HCT116 (cell line): ENCODE data around the gene VCAM1. TPM values are rescaled to one million over a fixed set of nuclear protein-coding genes. Genes with fewer than 3 reads are reported as not detected.

Experiments
- ATAC-seq: fragments of 200-7000 bp; cut with Tn5 transposase; 2 replicates; pipeline ENCODE4 v1.9.1; 2020; ENCODE audit warnings: mild to moderate bottlenecking, moderate library complexity
- BruUV-seq: library from RNA; stranded (reverse); fragments of 400-500 nt; replicated peaks from 2 replicates; lab custom pipeline; 2021; lab: Mats Ljungman, UMichigan
- CTCF ChIA-PET: fragments of 300-600 bp; sonication (Branson Sonifier 250); formaldehyde crosslinking; loops from one replicate; lab custom pipeline; 2021; ENCODE audit warnings: antibody characterized with exemption; lab: Charles Lee
- POLR2A ChIA-PET: fragments of 300-600, 350-600 bp; sonication (Branson Sonifier 250); formaldehyde crosslinking; loops from one replicate; lab custom pipeline; 2021; ENCODE audit warnings: antibody characterized with exemption; lab: Charles Lee
- RAD21 ChIA-PET, 2 experiments: fragments of 300-600 bp; sonication (Branson Sonifier 250); formaldehyde crosslinking; loops; one replicate each; lab custom pipeline; 2023; ENCODE audit warnings: low total read pairs in 2 of 2; ENCODE audit not compliant: uncharacterized antibody in 2 of 2, unreplicated experiment in 2 of 2, low non-redundant PET in 1 of 2; lab: Charles Lee
- DNase-seq: peaks from one replicate; pipeline ENCODE4 v3.0.0-alpha.2; 2010; ENCODE audit warnings: low read depth, low spot score
- H2AFZ ChIP-seq: fragments of 200-600 bp; shearing (Covaris generic), sonication (generic); 2 replicates; pipeline ENCODE4 v1.6.1; 2017; ENCODE audit warnings: low read depth, mixed run types, mixed read lengths, antibody characterized with exemption, low read length; ENCODE audit not compliant: poor library complexity, severe bottlenecking
- H3K27ac ChIP-seq: 2 replicates; pipeline ENCODE4 v1.5.1; 2012; ENCODE audit warnings: low read depth, low read length
- H3K27me3 ChIP-seq: fragments of 200-600 bp; sonication (generic); 2 replicates; pipeline ENCODE4 v1.6.1; 2016; ENCODE audit warnings: mixed run types, low read length, mixed read lengths; ENCODE audit not compliant: insufficient read depth
- H3K36me3 ChIP-seq, 2 experiments: fragments of 200-500 bp in 1 of 2; fragments of 200-600 bp in 1 of 2; sonication (Bioruptor generic) in 1 of 2; sonication (generic) in 1 of 2; 2 replicates each; pipeline versions ENCODE4 v1.5.1 to v1.6.1; 2014 to 2016; ENCODE audit warnings: low read length in 2 of 2, inconsistent platforms in 1 of 2, mixed read lengths in 1 of 2, mixed run types in 1 of 2; ENCODE audit not compliant: insufficient read depth in 2 of 2, control insufficient read depth in 1 of 2
- H3K4me1 ChIP-seq, 2 experiments: fragments of 200-600 bp in 1 of 2; sonication (generic) in 1 of 2; 2 replicates each; pipeline versions ENCODE4 v1.5.1 to v1.6.1; 2012 to 2017; ENCODE audit warnings: low read length in 2 of 2, inconsistent platforms in 1 of 2, mild to moderate bottlenecking in 1 of 2, mixed read lengths in 1 of 2, mixed run types in 1 of 2, moderate library complexity in 1 of 2; ENCODE audit not compliant: insufficient read depth in 2 of 2, control insufficient read depth in 1 of 2
- H3K4me2 ChIP-seq: fragments of 200-600 bp; sonication (generic); 2 replicates; pipeline ENCODE4 v1.6.1; 2017; ENCODE audit warnings: mixed run types, low read length, mixed read lengths
- H3K4me3 ChIP-seq, 2 experiments: fragments of 200-600 bp in 1 of 2; sonication (generic) in 1 of 2; replicated peaks in 1 of 2; 2 replicates each; pipeline ENCODE4 v1.5.1; 2011 to 2016; ENCODE audit warnings: low read length in 2 of 2, control low read depth in 1 of 2, low read depth in 1 of 2, mild to moderate bottlenecking in 1 of 2, mixed read lengths in 1 of 2, mixed run types in 1 of 2
- H3K79me2 ChIP-seq: fragments of 200-600 bp; sonication (generic); 2 replicates; pipeline ENCODE4 v1.6.1; 2017; ENCODE audit warnings: mild to moderate bottlenecking, mixed run types, low read length, moderate library complexity, mixed read lengths; ENCODE audit not compliant: insufficient read depth
- H3K9ac ChIP-seq: fragments of 200-600 bp; sonication (generic); 2 replicates; pipeline ENCODE4 v1.6.1; 2016; ENCODE audit warnings: low read length, mixed read lengths
- H3K9me2 ChIP-seq: fragments of 200-600 bp; sonication (generic), shearing (Covaris generic); 2 replicates; pipeline ENCODE4 v1.6.1; 2017; ENCODE audit warnings: mixed run types, mild to moderate bottlenecking, moderate library complexity; ENCODE audit not compliant: insufficient read depth
- H3K9me3 ChIP-seq, 2 experiments: fragments of 200-500 bp in 1 of 2; fragments of 200-600 bp in 1 of 2; sonication (Bioruptor generic) in 1 of 2; sonication (generic) in 1 of 2; 2 replicates each; pipeline ENCODE4 v1.6.1; 2014 to 2017; ENCODE audit warnings: low read length in 2 of 2, mixed read lengths in 2 of 2, inconsistent platforms in 1 of 2, low read depth in 1 of 2, mild to moderate bottlenecking in 1 of 2, mixed run types in 1 of 2, moderate library complexity in 1 of 2; ENCODE audit not compliant: control insufficient read depth in 1 of 2, insufficient read depth in 1 of 2
- H4K20me1 ChIP-seq: fragments of 200-600 bp; sonication (generic), shearing (Covaris generic); 2 replicates; pipeline ENCODE4 v1.6.1; 2017; ENCODE audit warnings: mixed run types, mild to moderate bottlenecking, moderate library complexity; ENCODE audit not compliant: insufficient read depth
- MAX ChIP-seq: IDR thresholded peaks from 2 replicates; pipeline ENCODE4 v1.6.1; 2012
- POLR2AphosphoS5 ChIP-seq: IDR thresholded peaks from 2 replicates; pipeline ENCODE4 v1.6.1; 2011; ENCODE audit warnings: mild to moderate bottlenecking, low read depth, low read length, moderate library complexity
- REST ChIP-seq: IDR thresholded peaks from 2 replicates; pipeline ENCODE4 v1.6.1; 2012; ENCODE audit warnings: low read depth
- SP1 ChIP-seq: IDR thresholded peaks from 2 replicates; pipeline ENCODE4 v1.6.1; 2012; ENCODE audit warnings: low read depth
- YY1 ChIP-seq: IDR thresholded peaks from 2 replicates; pipeline ENCODE4 v1.6.1; 2011; ENCODE audit warnings: low read length, low read depth, moderate library complexity, mild to moderate bottlenecking; ENCODE audit not compliant: insufficient replicate concordance; ENCODE audit errors: extremely low read depth
- ZBTB33 ChIP-seq: IDR thresholded peaks from 2 replicates; pipeline ENCODE4 v1.6.1; 2011; ENCODE audit warnings: mild to moderate bottlenecking, low read length, moderate library complexity; ENCODE audit not compliant: insufficient replicate concordance; ENCODE audit errors: extremely low read depth
- ZFX ChIP-seq: fragments of 450-650 bp; IDR thresholded peaks from 2 replicates; pipeline ENCODE4 v1.6.1; 2017
- ZNF274 ChIP-seq: fragments of 200-500 bp; sonication (Bioruptor generic); IDR thresholded peaks from 2 replicates; pipeline ENCODE4 v1.6.1; 2014; ENCODE audit warnings: mild to moderate bottlenecking, low read depth, low read length, inconsistent platforms
- intact Hi-C: fragments of 100-400 bp; cut with micrococcal nuclease; formaldehyde crosslinking; loops from 2 replicates; pipeline ENCODE4 v1.10.0; 2022
- total RNA-seq: library from RNA; stranded (reverse); gene quantifications from one replicate; pipeline ENCODE4 v1.2.1, GENCODE V29; 2021; ENCODE audit not compliant: unreplicated experiment

The VCAM1 gene
- total RNA-seq, 1 experiment from 2014 or later = 0.17 TPM

- no peak for ATAC-seq
- intact Hi-C loops = no loop called here
- ChIA-PET POLR2A (no interaction called here), CTCF (no interaction called here), RAD21 (no interaction called here)
- Histone ChIP-seq H3K4me1 (no peaks in the 10 kb centered on the region), H4K20me1 (no peaks in the 10 kb centered on the region), H2AFZ (no peak overlapping the region), H3K27ac (no peak overlapping the region), H3K4me3 (no peak overlapping the region), H3K4me2 (no peak overlapping the region), H3K9me2 (no peaks in the 10 kb centered on the region), H3K36me3 (no peaks in the 10 kb centered on the region), H3K9me3 (no peaks in the 10 kb centered on the region), H3K27me3 (no peaks in the 10 kb centered on the region), H3K9ac (no peak overlapping the region), H3K79me2 (no peaks in the 10 kb centered on the region)
- no TSS peak for BruUV-seq
- no peak for TF ChIP-seq ZNF274
- no peak for TF ChIP-seq YY1
- no peak for TF ChIP-seq POLR2AphosphoS5
- no peak for TF ChIP-seq REST
- TF ChIP-seq ZBTB33 = no peak
- TF ChIP-seq SP1 = no peak
- TF ChIP-seq ZFX = no peak
- no peak for TF ChIP-seq MAX
- no peak for DNase-seq
Observed at GRCh38 chr1:100769906-100770646, 50.5 kb downstream of the VCAM1 start.
